H54 (cell line): ENCODE measurements around the gene UNC13C.

Source experiments
- DNase-seq: peaks from one replicate; pipeline ENCODE4 v3.0.0; 2011; ENCODE audit warnings: low spot score, mixed read lengths; ENCODE audit not compliant: insufficient read length
- FAIRE-seq: peaks from 3 replicates; lab custom pipeline; 2011; peaks lifted over from hg19 to GRCh38; lab: Jason Lieb, UNC
- POLR2A ChIP-seq: IDR thresholded peaks from 2 replicates; pipeline ENCODE4 v1.6.1; 2011; ENCODE audit warnings: low read depth, mild to moderate bottlenecking, low read length

The UNC13C gene

GRCh38 chr15:54577476-54578250, 599.4 kb downstream of the UNC13C start:
- TF ChIP-seq POLR2A: no peak
- no peak for FAIRE-seq
- no peak for DNase-seq

DNA sequence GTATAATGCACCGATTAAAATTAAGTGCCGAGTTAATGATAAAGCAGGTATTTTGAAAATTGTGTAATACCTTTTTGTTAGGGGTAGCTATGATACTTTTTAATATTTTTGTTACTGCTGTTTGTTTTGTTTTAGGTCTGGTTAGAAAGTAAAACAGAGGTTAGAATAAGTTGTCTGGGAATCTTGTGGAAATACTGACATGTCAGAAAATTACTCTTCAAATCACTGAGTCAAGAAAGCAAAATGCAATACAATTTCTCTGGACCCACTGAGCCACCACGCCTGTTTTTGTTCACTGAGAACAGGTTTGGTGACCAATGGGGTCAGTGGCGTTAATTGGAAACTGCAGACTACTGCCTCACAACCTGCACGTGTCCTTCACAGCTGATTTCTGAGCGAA, 601.6 kb downstream of the UNC13C start:
- no peak for DNase-seq
- no peak for TF ChIP-seq POLR2A
- no peak for FAIRE-seq

GRCh38 chr15:54580643-54581042, 602.4 kb downstream of the UNC13C start:
- DNase-seq (no peak), FAIRE-seq (no peak)

DNA sequence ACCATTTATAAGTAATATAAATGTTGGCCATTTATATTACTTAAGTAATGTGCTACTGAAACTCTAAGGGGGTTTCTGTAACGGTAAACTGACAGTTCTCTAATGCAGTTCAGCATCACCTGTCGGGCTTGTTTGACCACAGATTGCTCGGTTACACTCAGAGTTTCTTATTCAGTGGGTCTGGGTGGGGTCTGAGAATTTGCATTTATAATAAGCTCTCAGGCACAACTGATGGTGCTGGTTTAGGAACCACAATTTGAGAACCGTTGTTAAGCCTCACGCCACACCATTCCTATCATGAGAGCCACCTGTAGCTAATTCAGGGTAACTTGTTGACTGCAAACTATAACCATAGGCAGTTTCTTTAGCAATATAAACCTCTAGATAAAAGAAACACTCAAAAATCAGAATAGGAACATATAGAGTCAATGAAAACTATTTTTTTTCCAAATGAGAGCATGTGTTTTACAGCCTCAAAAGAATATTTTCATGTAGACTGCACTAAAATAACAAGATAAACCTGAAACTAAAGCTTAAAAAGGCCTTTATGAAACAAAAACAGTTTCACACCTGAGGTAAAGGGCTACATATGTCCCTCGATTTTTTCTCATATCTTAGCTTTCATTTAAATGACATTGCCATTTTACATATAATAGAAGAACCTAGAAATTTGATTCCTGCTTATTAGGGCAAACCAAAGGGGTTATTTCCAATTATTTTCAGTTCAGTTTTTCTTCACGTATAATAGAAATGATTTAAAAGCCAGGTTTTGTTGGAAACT, 604.8 kb downstream of the UNC13C start:
- no peak for FAIRE-seq
- TF ChIP-seq POLR2A: no peak

More at GRCh38 chr15:54580643-54581042, 602.4 kb downstream of the UNC13C start:
- no peak for TF ChIP-seq POLR2A

DNA sequence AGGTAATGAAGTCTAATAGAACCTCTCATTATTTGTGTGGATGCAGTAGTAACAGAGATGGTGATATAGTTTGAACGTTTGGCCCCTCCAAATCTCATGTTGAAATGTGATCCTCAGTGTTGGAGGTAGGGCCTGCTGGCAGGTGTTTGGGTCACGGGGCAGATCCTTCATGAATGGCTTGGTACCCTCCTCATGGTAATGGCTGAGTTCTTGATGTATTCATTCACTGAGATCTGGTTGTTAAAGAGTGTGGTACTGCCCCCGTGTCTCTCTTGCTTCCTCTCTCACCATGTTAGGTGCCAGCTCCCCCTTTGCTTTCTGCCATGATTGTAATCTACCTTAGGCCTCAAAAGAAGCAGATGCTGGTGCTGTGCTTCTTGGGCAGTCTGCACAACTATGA, 606.8 kb downstream of the UNC13C start:
- no peak for FAIRE-seq
- no peak for TF ChIP-seq POLR2A
- no peak for DNase-seq

More for the DNA sequence above, 604.8 kb downstream of the UNC13C start:
- DNase-seq: no peak

DNA sequence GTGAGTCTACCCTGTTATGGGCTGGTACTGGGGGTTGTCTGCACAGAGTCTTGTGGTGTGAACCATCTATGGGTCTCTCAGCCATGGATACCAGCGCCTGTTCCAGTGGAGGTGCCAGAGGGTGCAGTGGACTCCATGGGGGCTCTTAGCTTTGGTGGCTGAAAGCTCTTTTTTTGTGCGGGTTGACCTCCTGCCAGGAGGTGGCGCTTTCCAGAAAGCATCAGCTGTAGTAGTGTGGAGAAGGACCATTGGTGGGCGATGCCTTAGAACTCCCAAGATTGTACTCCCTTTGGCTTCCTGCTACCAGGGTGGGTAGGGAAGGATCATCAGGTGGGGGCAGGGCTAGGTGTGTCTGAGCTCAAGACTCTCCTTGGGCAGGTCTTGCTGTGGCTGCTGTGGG, 615.9 kb downstream of the UNC13C start:
- TF ChIP-seq POLR2A: no peak
- FAIRE-seq (no peak), DNase-seq (no peak)

DNA sequence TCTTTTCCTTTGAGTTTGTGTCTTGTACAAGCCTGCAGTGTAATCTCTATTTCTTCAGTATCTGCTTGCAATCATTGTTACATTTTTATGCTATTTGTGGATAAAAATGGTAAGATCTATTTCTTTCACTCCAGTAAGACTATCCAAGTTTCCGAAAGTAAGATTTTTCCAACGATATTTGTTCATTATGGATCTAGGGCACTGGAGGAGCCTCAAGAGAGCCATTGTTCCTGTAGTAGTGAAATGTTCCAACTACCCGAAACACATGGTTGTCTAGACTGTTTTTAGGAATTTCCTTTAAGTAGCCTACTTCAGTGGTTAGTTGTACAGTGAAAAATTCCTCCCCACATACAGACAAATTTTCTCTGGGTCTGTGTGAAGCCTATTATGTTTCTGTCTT, 621.1 kb downstream of the UNC13C start:
- no peak for TF ChIP-seq POLR2A
- DNase-seq: no peak

DNA sequence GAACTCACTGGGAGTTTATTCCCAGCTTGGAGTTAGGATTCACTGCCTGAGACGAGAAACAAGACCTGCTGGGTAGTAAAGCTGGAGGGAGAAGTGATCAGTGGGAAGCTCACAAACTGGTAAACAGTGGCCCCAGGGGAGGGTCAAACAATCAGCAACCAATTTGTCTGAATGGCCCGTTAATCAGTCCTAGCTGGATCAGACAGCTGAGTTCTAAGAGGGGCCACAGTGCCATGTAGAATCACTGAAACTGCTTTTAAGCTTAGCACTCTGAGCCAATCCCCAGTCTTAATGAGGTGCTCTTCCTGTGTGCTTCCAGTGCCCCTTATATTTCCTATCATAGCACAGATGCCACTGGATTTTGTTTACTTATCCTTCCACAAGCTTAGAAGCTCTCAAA, 626.8 kb downstream of the UNC13C start:
- TF ChIP-seq POLR2A: no peak
- FAIRE-seq: no peak
- no peak for DNase-seq

More for the DNA sequence above, 621.1 kb downstream of the UNC13C start:
- FAIRE-seq: no peak

GRCh38 chr15:54605556-54605955, 627.3 kb downstream of the UNC13C start:
- DNase-seq (no peak), FAIRE-seq (no peak)
- no peak for TF ChIP-seq POLR2A

GRCh38 chr15:54608876-54609835, 630.9 kb downstream of the UNC13C start:
- no peak for FAIRE-seq
- DNase-seq: no peak
- TF ChIP-seq POLR2A: no peak

DNA sequence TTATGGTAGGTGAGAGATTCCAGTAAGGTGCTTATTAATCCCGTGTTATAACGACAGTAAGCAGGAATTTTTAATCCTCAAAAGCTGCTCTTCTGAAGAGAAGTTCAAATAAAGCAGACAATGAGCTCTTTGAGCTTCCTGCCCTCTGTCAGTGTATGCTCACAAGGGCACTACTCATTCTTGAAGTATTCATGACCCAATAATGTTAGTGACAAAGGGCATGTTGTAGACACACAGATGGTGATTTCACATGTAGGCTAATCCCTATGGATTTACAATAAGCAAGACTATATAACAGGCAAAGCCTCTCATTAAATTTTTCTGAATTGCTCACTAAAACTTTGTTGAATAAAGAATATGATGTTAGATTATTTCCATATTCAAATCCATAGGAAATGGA, 639.9 kb downstream of the UNC13C start:
- FAIRE-seq (no peak), DNase-seq (no peak)

GRCh38 chr15:54619180-54619579, 640.9 kb downstream of the UNC13C start:
- FAIRE-seq (no peak), DNase-seq (no peak)
- TF ChIP-seq POLR2A: no peak

More for the DNA sequence above, 639.9 kb downstream of the UNC13C start:
- no peak for TF ChIP-seq POLR2A

- DNase-seq (no peak), FAIRE-seq (no peak)
- no peak for TF ChIP-seq POLR2A
Observed at GRCh38 chr15:54620916-54621315, 642.7 kb downstream of the UNC13C start.
